ENCODE results near the gene STRN3.
"Not testable (repeated sequence)": the region's sequence is repeated elsewhere in the genome, so short reads cannot be mapped to it uniquely, and the experiment has no call there.

STRN3 gene

DNA sequence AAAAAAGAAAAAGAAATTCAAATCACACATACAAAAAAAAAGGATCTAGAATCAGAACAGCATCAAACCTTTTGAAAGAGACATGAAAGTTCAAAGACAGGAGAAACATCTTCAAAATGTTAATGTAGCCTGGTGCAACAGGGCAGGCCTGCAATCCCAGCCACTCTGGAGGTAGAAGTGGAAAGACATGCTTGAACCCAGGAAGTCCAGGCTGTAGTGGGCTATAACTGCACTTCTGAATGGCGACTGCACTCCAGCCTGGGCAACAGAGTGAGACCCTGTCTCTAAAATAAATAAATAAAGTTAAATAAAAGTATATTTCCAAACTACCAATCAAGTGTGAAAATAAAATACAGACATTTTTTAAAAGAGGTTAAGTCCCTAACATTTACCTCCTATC lies 19.5 kb downstream of the STRN3 start:
- Mint-ChIP-seq H3K4me1 (no peaks in the 10 kb centered on the region), H3K4me3 (no peak overlapping the region), H3K9me3 (no peaks in the 10 kb centered on the region), H3K27me3 (no peaks in the 10 kb centered on the region), H3K36me3 (ENCODE audit: insufficient read depth) (peaks cover 15% of the 10 kb centered on the region), H3K27ac (ENCODE audit: low read depth) (peak overlapping the region; percentile 29)
- no peak for ATAC-seq (replicated peaks; ENCODE audit: extremely low read depth, poor library complexity, severe bottlenecking)
- no peak for DNase-seq (ENCODE audit: low spot score in 2 of 2)

DNA sequence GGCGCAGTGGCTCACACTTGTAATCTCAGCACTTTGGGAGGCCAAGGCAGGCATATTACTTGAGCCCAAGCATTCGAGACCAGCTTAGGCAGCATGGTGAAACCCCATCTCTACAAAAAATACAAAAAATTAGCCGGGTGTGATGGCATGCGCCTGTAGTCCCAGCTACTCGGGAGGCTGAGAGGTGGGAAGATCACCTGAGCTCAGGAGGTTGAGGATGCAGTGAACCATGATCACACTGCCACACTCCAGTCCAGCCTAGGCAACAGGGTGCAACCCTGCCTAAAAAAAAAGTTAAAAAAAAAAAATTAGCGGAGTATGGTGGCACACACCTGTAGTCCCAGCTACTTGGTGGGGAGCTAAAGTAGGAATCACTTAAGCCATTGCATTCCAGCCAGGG lies 22.2 kb downstream of the STRN3 start:
- H3K27me3 Mint-ChIP-seq; DNase-seq (ENCODE audit: low spot score in 2 of 2); H3K27ac Mint-ChIP-seq (ENCODE audit: low read depth); ATAC-seq (replicated peaks; ENCODE audit: extremely low read depth, poor library complexity, severe bottlenecking); H3K4me1 Mint-ChIP-seq; H3K9me3 Mint-ChIP-seq; H3K4me3 Mint-ChIP-seq: not testable (repeated sequence)
- peaks cover 18% of the 10 kb centered on the region for H3K36me3 Mint-ChIP-seq (ENCODE audit: insufficient read depth)

DNA sequence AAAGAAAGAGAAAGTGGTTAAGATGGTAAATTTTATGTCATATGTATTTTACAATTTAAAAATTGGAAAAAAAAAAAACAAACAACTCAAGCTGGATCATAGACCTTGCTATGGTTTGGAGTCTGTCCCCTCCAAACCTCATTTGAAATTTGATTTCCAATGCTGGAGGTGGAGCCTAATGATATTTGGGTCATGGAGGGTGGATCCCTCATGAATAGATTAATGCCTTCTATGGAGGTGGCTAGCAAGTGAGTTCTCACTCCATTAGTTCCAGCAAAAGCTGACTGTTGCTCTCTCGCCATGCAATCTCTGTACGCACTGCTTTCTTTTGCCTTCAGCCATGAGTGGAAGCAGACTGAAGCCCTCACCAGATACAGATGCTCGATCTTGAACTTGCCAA lies 22.9 kb downstream of the STRN3 start:
- DNase-seq (ENCODE audit: low spot score in 2 of 2) (no peak), ATAC-seq (replicated peaks; ENCODE audit: extremely low read depth, poor library complexity, severe bottlenecking) (no peak)
- Mint-ChIP-seq H3K27me3 (no peaks in the 10 kb centered on the region), H3K4me3 (no peak overlapping the region), H3K4me1 (peaks cover 6% of the 10 kb centered on the region), H3K36me3 (ENCODE audit: insufficient read depth) (peaks cover 18% of the 10 kb centered on the region), H3K27ac (ENCODE audit: low read depth) (peak overlapping the region; percentile 54), H3K9me3 (peaks cover 4% of the 10 kb centered on the region)

DNA sequence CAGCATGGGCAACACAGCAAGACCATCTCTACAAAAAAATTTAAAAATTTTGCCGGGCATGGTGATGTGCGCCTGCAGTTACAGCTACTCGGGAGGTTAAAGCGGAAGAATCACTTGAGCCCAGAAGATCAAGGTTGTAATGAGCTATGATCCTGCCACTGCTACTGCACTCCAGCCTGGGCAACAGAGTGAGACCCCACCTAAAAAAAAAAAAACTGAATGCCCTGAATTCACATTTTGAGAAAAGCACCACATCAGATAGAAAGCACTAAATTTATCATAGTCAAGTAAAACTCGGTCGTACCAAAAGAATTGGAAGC lies 24.9 kb downstream of the STRN3 start:
- H3K36me3 Mint-ChIP-seq (ENCODE audit: insufficient read depth): peaks cover 12% of the 10 kb centered on the region
- H3K27ac Mint-ChIP-seq (ENCODE audit: low read depth): no peak overlapping the region
- no peak for ATAC-seq (replicated peaks; ENCODE audit: extremely low read depth, poor library complexity, severe bottlenecking)

DNA sequence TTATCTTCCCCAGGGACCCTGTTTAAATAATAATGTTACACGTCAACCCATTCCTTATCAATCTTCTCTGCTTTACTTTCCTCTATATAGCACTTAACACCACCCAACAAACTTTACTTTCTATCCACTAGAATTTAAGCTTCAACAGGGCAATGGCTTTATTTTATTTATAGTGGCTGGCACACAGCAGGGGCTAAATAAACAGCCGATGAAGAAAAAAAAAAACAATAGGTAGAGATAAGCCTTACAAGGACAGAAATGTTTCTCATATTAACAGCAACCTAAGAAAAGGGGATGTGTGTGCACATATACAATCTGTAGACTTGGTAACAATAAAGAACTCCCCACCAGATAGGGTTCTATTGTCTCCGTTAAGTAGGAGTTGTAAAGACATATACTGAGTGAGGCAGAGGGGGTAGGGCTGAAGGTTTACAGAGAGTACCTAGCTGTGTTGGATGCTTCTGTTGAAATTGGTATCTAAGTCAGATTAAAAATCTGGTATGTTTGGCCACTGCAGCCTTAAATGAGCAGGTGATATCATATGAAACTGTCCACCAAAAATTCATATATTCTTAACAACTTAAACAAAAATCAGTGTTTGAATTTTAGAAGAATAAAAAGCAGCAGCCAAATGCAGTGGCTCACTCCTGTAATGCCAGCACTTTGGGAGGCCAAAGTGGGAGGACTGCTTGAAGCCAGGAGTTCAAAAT lies 25.4 kb downstream of the STRN3 start:
- H3K9me3 Mint-ChIP-seq: peaks cover 4% of the 10 kb centered on the region
- peaks cover 23% of the 10 kb centered on the region for H3K4me1 Mint-ChIP-seq
- H3K27ac Mint-ChIP-seq (ENCODE audit: low read depth): no peak overlapping the region
- H3K36me3 Mint-ChIP-seq (ENCODE audit: insufficient read depth): peaks cover 11% of the 10 kb centered on the region
- no peak for DNase-seq (ENCODE audit: low spot score in 2 of 2)
- ATAC-seq (replicated peaks; ENCODE audit: extremely low read depth, poor library complexity, severe bottlenecking): no peak
- no peaks in the 10 kb centered on the region for H3K27me3 Mint-ChIP-seq
- H3K4me3 Mint-ChIP-seq: no peak overlapping the region

More for the DNA sequence above, 24.9 kb downstream of the STRN3 start:
- Mint-ChIP-seq H3K9me3 (peaks cover 4% of the 10 kb centered on the region), H3K27me3 (no peaks in the 10 kb centered on the region), H3K4me1 (peaks cover 18% of the 10 kb centered on the region), H3K4me3 (no peak overlapping the region)
- DNase-seq (ENCODE audit: low spot score in 2 of 2): no peak

DNA sequence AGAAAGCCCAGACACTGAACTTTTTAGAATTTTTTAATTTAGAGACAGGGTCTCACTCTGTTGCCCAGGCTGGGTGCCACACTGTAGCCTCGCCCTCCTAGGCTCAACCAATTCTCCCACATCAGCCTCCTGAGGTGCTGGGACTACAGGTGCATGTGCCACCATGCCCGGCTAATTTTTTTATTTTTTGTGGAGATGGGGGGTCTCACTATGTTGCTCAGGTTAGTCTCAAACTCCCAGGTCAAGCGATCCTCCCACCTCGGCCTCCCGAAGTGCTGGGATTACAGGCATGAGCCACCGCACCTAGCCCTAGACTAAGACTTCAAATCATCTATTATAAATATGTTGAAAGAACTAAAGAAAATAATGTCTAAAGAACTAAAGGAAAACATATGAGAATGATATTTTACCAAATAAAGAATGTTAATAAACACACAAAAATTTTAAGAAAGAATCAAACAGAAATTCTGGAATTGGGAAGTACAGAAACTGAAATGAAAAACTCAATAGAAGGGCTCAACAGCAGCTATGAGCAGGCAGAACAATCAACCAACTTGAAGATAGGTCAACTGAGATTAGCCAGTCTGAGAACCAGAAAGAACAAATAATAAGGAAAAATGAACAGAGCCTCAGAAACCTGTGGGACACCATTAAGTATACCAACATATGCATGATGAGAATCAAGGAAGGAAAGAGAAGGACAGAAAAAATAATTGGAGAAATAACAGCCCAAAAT lies 27.0 kb downstream of the STRN3 start:
- no peak for ATAC-seq (replicated peaks; ENCODE audit: extremely low read depth, poor library complexity, severe bottlenecking)
- H3K4me3 Mint-ChIP-seq: no peak overlapping the region
- H3K9me3 Mint-ChIP-seq: peaks cover 4% of the 10 kb centered on the region
- no peaks in the 10 kb centered on the region for H3K27me3 Mint-ChIP-seq
- H3K27ac Mint-ChIP-seq (ENCODE audit: low read depth): no peak overlapping the region
- DNase-seq (ENCODE audit: low spot score in 2 of 2): no peak
- H3K36me3 Mint-ChIP-seq (ENCODE audit: insufficient read depth): peaks cover 7% of the 10 kb centered on the region
- H3K4me1 Mint-ChIP-seq: peaks cover 37% of the 10 kb centered on the region

DNA sequence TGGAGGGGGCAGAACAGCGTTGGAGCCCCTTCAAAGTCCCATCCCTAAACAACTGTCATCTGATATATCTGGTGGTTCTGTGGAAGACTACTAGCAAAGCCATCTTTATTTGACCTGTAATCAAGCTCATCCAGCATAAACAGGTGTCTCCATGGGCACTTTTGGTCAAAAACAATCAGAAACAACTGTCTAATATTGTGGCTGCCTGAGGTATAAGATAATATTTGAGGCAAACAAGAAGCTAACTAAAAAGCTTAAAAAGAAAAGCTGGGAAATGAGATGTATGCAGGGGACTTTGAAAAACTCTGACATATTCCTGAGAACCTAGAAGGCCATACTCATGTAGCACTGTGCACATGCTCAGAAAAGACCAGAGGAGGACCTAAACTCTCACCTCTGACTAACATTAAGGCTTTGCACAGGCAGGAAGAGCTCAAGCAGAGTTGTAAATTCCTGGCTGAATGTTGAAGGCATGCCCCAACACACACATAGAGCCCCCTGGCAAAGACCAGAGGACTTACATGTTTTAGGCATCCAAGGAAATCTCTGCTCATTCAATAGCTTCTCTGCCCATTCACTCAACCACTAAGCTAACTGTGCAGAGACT lies 28.0 kb downstream of the STRN3 start:
- no peak for DNase-seq (ENCODE audit: low spot score in 2 of 2)
- peaks cover 4% of the 10 kb centered on the region for H3K9me3 Mint-ChIP-seq
- H3K36me3 Mint-ChIP-seq (ENCODE audit: insufficient read depth): peaks cover 5% of the 10 kb centered on the region
- ATAC-seq (replicated peaks; ENCODE audit: extremely low read depth, poor library complexity, severe bottlenecking): no peak
- H3K27me3 Mint-ChIP-seq: no peaks in the 10 kb centered on the region
- H3K4me1 Mint-ChIP-seq: peaks cover 37% of the 10 kb centered on the region
- H3K4me3 Mint-ChIP-seq: no peak overlapping the region
- H3K27ac Mint-ChIP-seq (ENCODE audit: low read depth): no peak overlapping the region

DNA sequence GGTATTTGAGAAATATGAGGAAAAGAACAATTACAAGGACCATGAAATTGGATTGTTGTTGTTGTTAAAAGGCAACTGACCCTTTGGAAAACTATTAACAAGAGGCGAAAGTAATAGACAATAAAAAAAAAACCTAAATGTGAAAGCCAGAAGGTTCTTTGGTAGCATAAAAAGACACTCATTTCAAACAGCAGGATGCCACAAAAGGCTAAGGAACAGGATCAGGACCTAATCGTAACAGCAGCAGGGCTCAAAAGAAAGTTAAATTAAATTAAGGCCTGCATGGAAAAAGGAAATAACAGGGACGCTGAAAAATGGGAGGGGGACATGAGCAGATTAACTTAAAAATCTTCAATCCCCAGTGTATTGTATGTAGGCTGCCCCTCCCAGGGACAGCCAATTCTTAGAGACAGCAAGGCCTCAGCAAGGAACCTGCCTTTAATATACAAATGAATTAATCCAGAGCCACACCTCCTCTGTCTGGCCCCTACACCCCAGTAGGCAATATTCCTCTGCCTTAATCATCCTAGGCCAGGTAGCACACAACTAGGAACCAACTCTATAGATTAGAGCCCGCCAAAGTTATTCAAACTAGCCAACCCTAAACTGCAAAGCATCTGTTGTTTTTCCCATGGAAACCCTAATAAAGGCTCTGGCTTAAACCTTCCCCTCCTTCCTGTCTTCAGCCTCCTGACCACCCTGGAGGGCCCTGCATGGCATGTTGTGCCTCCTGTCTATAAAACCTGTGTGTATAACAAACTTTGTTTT lies 29.1 kb downstream of the STRN3 start:
- Mint-ChIP-seq H3K9me3 (peaks cover 4% of the 10 kb centered on the region), H3K4me3 (no peak overlapping the region), H3K4me1 (peaks cover 37% of the 10 kb centered on the region), H3K36me3 (ENCODE audit: insufficient read depth) (peaks cover 5% of the 10 kb centered on the region), H3K27me3 (no peaks in the 10 kb centered on the region), H3K27ac (ENCODE audit: low read depth) (no peak overlapping the region)
- no peak for DNase-seq (ENCODE audit: low spot score in 2 of 2)
- ATAC-seq (replicated peaks; ENCODE audit: extremely low read depth, poor library complexity, severe bottlenecking): no peak

DNA sequence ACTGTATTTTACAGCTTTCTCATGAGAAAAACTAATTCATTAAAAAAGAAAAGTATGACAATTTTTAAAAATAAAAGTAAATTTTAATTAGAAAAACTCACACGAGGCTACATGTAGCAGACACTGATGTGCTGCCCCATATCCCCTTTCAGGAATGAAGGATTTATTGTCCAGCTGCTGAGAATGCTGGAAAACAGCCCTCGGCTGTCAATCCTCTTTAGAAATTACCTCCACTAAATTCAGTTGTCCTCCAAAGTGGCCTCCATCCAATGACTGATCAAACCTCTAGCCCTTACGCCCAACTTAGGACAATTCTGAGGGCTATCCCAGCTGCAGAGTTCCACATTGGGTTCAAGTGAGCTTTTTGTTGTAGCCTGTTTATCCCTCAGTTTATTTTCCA lies 30.5 kb downstream of the STRN3 start:
- Mint-ChIP-seq H3K36me3 (ENCODE audit: insufficient read depth) (peaks cover 2% of the 10 kb centered on the region), H3K27ac (ENCODE audit: low read depth) (peak overlapping the region; percentile 52), H3K9me3 (peaks cover 4% of the 10 kb centered on the region), H3K27me3 (no peaks in the 10 kb centered on the region), H3K4me1 (peaks cover 43% of the 10 kb centered on the region), H3K4me3 (no peak overlapping the region)
- DNase-seq (ENCODE audit: low spot score in 2 of 2) (no peak), ATAC-seq (replicated peaks; ENCODE audit: extremely low read depth, poor library complexity, severe bottlenecking) (no peak)

DNA sequence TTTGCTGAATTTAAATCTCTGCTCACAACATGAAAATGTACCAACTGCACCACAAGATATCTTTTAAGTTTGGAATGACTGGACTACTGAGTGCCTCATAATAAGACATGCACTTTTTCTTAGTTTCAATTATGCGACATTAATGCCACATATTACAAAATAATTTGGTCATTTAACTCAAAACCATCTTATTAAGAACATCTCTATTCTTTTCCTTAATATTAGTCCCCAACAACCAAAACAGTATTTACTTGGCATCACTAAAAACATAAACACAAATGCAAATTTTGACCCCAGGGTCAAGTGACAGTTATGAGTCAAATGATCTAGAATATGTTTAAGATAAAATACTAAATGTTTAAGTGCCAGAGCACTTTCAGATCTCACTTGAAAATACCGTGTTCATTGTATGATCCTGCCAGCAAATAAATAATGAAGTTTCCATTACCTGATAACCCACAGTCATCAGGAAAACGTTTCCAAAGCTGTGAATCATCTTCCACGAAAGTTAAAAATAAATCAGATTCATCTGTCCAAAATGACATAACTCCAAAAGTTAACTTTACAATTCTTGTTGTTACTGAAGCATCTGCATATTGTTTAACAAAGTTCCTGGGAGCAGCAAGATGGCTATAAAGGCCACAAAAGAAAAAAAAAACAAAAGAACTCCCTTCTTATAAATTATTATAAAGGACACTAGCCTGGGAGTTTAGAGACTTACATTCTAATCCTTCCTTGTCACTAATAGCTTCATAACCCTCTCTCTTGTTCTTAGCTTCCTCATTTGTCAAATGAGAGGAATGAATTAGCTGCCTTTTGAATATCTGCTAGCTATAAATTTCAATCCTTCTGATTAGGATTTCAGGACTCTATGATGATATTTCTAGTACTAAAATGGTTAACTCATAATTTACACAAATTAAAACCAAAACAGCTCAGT lies 31.2 kb downstream of the STRN3 start:
- peaks cover 4% of the 10 kb centered on the region for H3K9me3 Mint-ChIP-seq
- H3K27ac Mint-ChIP-seq (ENCODE audit: low read depth): peak overlapping the region; percentile 52
- peaks cover 2% of the 10 kb centered on the region for H3K36me3 Mint-ChIP-seq (ENCODE audit: insufficient read depth)
- ATAC-seq (replicated peaks; ENCODE audit: extremely low read depth, poor library complexity, severe bottlenecking): no peak
- H3K4me3 Mint-ChIP-seq: no peak overlapping the region
- no peaks in the 10 kb centered on the region for H3K27me3 Mint-ChIP-seq
- peaks cover 44% of the 10 kb centered on the region for H3K4me1 Mint-ChIP-seq
- no peak for DNase-seq (ENCODE audit: low spot score in 2 of 2)

DNA sequence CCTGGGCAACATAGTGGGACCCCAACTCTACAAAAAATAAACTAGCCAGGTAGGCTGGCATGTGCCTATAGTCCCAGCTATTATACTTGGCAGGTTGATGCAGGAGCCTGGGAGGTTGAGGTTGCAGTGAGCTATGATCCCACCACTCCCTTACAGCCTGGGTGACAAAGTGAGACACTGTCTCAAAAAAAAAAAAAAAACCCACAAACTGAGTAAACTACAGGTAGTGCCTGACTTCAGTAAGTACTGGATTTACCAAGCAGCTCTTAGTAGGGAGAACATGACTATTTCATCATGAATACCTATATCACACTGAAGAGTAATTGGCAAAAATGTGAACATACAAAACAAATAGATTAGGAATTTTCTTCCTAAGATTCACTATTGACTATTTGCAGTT lies 33.1 kb downstream of the STRN3 start:
- H3K36me3 Mint-ChIP-seq (ENCODE audit: insufficient read depth): peaks cover 2% of the 10 kb centered on the region
- H3K9me3 Mint-ChIP-seq: no peaks in the 10 kb centered on the region
- no peak overlapping the region for H3K27ac Mint-ChIP-seq (ENCODE audit: low read depth)
- ATAC-seq (replicated peaks; ENCODE audit: extremely low read depth, poor library complexity, severe bottlenecking) (no peak), DNase-seq (ENCODE audit: low spot score in 2 of 2) (no peak)
- H3K4me3 Mint-ChIP-seq: no peak overlapping the region
- H3K4me1 Mint-ChIP-seq: peaks cover 50% of the 10 kb centered on the region
- H3K27me3 Mint-ChIP-seq: no peaks in the 10 kb centered on the region

DNA sequence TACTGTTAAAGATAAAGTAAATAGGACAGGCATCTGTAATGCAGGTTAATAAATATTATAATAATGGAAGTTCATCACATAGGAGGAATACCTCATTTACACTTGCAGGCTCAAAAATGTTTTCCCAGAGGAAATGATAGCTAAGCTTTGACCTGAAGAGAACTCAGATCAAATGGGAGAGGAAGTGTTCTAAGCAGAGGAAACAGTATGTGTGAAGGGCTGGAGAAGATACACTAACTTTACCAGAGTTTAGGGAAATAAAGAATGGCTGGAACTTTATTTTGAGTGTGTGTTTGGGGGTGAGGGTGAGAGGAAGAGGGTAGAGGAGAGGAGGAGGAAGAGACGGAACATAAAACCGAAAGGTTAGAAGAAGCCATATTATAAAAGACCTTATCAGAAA lies 34.8 kb downstream of the STRN3 start:
- no peak overlapping the region for H3K4me3 Mint-ChIP-seq
- no peak for ATAC-seq (replicated peaks; ENCODE audit: extremely low read depth, poor library complexity, severe bottlenecking)
- peak overlapping the region; percentile 47 for H3K27ac Mint-ChIP-seq (ENCODE audit: low read depth)
- peaks cover 2% of the 10 kb centered on the region for H3K36me3 Mint-ChIP-seq (ENCODE audit: insufficient read depth)
- H3K9me3 Mint-ChIP-seq: no peaks in the 10 kb centered on the region
- H3K4me1 Mint-ChIP-seq: peaks cover 45% of the 10 kb centered on the region
- H3K27me3 Mint-ChIP-seq: no peaks in the 10 kb centered on the region
- no peak for DNase-seq (ENCODE audit: low spot score in 2 of 2)
